Ecto neural progenitor cell (in vitro differentiated cells): Measurements from ENCODE around the gene ZBTB21.
A peak's percentile ranks its signal among the peaks of the same experiment; 100 is the strongest.
"Not testable (repeated sequence)": the region's sequence is repeated elsewhere in the genome, so short reads cannot be mapped to it uniquely, and the experiment has no call there.

Experiments
- DNase-seq: peaks from one replicate; pipeline ENCODE4 v3.0.0-alpha.2; 2018; ENCODE audit warnings: low spot score

ZBTB21 gene

DNA sequence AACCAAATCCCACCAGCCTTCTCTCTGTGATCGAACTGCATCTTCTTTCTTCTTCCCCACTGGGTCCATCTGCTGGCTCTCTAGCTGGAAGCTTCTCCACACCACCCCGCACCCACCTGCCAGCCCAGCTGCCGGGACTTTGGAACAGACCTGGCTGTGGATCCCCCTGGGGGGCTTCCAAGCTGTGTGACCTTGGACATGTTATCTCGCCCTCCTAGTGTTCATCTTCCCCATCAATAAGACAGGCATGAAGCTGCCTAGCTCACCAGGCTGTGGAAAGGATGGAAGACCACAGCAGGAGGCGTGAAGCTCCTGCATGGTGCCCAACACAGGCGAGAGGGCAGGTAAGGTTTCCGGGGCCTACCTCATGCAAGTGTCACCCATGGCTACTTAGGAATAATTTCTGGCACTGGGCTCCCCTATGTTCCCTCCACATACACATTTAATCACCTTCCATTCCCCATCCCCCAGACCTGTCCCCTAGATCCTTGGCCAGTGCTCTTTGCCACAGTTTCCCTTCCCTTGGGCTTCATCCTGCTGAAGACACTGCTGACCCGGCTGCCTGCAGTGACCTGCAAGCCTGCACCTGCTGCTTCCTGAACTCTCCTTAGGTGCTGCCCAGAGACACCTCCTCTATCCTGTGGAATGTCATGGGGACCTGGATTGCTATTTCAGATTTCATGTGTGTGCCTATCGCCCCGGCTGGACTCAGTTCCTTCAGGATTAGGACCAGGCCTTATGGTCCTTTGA is 43.1 kb downstream of the ZBTB21 start:
- no peak for DNase-seq

DNA sequence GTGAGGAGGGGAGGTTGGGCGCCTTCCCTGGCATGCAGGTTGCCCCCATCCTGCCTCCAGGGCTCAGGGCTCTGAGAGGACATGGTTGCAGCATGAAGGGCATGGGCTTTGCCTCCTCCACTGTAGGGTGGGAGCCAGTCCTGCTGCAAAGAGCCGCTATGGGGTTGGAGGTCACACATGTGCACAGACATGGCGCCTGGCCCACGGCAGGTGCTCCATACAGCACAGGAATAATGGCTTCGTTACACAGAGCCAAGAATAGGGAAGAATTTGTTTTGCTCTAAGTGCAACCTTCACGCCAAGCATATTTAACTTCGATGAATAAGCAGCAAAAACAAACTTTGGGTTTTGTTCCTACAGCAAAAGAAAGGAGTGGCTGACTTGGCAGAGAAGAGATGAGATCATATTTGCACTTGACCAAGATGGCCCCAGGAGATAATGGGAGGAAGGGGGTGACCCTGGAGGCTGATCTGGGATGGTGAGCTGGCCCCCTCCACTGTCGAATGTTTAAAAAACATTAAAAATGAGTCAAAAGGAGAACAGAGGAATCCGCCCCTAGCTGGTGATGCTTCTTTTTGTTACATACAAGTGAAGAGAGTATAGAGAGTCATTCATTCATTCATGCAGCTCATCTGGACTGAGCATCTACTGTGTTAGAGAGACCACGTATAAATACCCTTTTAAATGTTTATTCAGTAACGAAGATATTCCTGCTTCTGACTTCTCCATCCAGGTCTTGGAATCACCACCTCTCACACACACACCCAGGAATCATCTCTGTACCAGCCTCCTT is 43.9 kb downstream of the ZBTB21 start:
- DNase-seq, result no peak

DNA sequence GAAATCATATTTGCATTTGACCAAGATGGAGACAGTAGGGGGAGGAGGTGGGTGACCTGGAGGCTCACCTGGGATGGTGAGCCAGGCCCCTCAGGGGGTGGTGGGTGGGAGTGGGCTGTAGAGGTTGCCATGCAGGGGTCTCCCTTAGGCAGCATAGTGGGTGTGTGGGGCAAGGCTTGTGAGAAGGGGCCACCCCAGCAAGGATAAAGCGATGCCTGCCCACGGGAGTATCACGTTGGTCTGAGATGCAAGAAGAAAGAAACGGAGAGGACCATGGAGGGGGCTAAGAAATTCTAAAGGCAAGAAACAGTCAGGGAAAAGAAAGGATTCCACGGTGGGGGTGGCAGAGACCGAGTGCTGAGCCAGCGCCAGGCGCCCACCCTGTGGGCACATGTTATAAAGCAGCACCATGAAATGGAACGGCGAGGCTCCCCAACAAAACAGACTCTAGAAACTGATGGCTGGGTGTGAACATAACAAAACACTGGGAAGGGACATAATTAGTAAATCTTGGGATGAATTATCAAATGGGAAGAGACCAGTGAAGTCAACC is 44.6 kb downstream of the ZBTB21 start:
- DNase-seq, result no peak

DNA sequence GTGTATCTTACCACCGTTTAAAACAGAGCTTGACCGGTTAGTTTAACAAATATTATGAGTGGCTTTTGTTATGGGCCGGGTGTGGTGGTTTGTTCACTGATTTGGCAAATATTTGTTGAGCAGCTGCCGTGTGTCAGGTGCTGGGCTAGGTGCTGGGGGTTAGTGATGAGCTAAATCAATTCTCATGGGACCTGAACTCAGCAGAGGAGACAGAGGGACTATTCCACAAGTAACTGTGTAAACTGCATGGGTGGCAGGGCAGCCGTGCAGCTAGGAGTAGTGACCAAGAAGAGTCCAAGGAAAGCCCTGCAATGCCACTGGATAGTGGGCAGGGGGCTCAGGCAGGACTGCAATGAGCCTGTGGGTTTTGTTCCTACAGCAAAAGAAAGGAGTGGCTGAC is 45.1 kb downstream of the ZBTB21 start:
- DNase-seq, result no peak

DNA sequence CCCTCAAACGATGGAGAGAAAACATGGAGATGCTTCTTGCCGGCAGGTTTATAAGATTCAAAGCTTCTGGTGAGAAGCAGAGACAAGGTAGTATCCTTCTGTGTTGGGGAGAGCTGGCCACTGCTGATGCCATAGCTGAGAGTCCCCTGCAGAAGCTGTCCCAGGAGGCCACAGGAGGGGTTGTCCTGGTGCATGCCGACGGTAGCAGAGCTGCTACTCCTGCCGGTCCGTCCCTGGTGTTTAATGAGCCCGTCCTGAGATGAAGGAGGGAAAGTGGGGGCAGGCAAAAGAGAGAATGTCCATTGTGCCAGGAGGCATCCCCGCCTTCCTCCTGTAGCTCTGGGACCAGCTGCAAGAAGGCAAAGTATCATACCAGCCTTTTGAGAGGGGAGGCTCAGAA is 46.0 kb downstream of the ZBTB21 start:
- no peak for DNase-seq

DNA sequence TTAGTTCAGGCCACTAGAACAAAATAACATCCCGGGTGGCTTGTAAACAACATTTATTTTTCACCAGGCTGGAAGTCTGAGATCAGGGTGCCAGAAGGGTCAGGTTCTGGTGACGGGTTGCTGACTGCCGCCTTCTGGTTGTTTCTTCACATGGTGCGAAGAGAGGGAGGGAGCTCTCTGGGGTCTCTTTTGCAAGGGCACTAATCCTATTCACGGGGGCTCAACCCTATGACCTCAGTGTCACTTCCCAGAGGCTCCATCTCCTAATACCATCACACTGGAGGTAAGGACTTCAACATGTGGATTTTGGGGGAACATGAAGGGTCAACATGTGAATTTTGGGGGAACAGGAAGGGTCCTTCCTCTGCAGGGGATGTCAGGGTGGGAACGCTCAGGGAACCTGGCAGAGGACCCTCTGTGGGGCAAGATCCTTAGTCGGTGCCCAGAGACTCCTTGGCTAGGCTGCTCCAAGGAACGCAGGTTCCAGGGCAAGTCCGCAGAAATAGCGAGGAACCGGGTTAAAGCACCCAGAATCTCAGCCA is 47.7 kb downstream of the ZBTB21 start:
- DNase-seq, result peak; percentile 51

DNA sequence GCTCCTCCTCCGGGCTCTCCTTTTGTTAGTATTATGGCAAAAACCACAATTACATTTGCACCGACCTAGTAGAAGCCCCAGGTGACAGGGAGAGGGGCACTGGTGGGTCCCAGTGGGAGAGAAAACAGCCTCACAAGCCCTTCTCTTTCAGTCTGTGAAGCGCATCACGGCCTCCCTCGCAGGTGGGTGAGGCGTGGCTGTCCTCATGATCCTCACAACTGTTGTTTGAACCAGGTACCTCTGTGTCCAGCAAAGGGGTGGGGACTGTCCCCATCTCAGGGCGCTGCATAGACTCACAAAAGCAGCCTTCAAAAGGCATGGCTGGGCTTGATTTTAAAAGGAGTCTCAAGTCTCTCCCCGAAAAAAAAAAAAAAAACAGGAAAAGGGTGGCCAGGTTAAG is 48.4 kb downstream of the ZBTB21 start:
- no peak for DNase-seq

DNA sequence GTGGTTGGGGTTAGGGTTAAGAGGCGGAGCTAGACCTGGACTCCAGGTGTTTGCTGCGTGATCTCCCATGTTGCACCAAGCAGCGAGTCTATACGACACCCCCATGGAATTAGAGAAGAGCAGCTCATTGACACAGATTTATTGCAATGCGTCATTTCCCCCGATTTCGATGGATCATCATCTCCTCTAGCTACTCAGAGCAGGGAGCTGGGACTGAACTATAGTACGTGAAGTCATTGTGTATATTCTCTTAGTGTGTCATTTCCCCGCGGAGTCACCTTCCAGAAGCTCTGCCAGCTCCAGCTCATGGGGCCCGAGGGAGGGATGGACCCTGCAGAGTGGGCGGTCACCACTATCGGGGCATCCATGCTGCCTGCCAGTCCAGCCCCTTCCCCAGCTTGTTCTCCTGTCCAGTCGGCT is 48.9 kb downstream of the ZBTB21 start:
- DNase-seq, result no peak

DNA sequence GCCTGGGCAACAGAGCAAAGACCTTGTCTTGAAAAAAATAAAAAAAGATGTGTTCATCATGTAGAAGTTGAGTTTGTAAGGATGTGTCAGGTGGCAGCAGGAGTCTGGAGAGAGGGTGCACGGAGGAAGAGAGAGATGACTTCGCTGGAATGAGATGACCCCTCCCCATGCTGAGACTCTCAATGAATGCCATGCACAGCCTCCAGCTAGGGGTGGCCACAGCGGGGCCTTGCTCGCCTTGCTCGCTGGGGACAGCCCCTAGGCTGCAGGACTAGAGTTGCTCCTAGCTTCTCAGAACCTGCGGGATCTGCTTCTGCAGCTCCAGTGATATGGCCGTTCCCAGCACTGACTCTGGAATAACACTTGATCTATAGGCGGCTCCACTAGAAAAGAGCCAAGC is 49.8 kb downstream of the ZBTB21 start:
- DNase-seq, result peak; percentile 44

DNA sequence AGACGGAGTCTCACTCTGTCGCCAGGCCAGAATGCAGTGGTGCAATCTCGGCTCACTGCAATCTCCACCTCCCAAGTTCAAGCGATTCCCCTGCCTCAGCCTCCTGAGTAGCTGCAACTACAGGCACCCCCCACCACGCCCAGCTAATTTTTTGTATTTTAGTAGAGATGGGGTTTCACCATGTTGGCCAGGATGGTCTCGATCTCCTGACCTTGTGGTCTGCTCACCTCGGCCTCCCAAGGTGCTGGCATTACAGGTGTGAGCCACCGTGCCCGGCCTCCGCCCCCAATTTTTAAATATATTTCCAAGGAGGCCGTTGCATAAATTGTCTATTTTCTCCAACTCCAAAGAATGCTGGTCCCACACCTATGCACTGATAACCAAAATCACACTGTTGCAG is 50.5 kb downstream of the ZBTB21 start:
- not testable (repeated sequence) for DNase-seq

DNA sequence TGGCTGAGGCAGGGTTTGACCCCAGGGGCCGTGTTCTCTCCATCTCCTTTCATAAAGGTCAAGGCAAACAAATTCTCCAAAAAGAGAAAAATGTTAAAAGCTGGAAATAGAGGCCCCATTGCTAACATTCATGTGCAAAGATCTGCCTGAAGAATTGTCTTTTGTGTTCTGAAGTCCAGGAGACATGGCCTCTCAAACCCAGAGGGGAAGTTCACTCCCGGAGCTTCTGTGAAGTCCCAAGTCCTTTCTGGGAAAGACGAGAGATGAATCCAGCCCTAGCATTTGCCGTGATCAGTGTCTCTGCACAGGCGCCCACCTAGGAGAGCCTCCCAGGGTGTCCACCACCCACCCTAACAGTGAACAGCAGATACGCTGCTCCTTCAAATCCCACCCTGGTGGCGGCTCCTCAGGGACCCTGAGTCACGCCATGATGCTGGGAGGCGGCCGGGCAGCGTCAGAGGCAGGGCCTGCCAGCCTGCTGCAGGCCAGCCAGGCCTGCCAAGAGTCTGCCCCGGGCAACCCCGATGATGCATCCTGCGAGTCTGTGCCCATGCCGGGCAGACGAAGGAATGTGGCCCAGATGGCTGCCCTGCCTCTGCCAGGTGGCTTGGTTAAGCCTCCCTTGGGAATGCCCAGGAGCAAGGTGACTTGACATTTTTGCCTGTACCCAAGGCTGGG is 51.1 kb downstream of the ZBTB21 start:
- DNase-seq, result no peak

DNA sequence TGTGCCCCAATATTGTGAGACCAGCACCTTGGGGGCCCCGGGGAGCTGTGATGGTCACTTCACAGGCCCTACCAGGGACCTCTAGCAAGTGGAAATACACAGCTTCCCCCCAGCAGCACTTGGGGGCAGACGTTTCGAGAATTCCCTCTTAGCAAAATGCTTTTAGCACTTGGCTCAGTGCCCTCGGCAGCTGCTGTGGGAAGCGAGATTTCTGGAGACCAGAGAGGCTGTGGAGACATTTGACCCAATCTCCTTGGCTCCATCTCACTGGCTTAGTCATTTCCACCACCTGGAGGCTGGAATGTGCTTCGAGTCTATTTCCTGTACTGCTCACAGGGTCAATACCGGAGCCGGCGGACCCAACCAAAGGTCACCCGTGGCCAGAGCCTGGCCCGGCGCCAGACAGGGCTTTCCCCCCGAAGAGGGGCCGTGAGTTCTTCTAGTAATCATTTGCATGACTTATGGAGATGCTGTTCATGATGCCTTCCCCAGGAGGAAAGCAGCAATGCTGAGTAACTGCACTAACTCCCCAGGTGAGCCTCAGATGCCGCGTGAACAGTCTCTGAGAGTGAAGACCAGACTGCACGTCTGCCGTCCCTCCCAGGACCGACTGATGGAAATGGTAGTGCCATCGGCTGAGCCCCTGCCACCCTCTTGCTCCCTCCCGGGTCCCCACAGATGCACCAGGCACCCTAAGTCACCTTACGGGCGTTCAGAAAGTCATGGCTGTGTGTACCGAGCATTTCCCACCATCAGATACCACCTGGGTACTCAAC is 52.0 kb downstream of the ZBTB21 start:
- no peak for DNase-seq

DNA sequence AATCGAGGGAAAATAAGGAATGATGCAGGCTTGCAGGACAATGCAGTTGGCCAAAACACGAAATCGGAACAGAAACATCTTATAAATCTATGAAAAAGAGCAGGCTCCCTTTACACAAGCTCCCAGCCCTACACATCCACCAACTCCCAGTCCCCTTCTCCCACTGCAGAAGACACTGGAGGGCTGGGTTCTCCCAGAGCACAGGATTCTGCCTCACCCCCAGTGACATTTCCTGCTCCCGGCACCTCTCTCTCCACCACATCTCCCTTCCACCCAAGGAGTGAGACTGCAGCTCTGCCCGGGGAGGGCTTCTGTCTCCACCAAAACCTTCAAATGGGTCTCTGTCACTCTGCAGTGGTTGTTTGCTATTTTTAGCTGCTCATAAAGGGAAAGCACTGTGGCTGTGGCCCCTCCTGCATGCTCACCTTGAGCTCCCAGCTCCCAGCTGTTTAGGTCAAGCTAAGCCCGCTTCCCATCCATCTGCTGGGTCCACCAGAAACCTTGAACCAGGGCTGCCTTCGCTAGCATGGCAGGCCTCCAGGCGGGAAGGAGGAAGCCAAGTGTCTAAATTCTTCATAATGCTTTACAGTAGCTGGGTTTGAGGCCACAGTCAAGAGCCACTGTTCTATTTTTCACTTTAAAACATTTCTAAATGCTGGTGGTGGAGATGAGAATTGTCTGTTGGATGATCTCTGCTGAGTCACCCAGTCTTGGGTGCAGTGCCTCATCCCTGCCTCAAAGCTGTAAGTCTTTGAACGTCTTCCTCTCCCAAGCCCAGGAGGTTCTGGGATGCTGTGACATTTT is 53.0 kb downstream of the ZBTB21 start:
- DNase-seq, result no peak

DNA sequence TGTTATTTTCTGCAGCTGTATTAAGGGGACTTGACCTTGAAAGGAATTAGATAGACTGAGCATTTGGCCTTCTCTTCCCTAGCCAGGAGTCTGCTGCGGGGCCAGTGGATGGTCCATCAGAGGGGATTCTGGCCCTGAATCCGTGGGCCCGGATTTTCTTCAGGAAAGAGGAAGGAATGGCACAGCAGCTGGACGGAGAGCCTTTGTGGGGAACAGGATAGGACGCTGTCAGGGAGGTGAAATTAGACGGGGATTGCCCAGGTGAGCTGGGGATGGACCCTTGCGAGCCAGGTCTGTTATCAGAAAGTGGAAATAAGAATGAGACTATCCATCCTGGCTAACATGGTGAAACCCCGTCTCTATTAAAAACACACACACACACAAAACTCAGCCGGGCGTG is 54.6 kb downstream of the ZBTB21 start:
- DNase-seq, result no peak

DNA sequence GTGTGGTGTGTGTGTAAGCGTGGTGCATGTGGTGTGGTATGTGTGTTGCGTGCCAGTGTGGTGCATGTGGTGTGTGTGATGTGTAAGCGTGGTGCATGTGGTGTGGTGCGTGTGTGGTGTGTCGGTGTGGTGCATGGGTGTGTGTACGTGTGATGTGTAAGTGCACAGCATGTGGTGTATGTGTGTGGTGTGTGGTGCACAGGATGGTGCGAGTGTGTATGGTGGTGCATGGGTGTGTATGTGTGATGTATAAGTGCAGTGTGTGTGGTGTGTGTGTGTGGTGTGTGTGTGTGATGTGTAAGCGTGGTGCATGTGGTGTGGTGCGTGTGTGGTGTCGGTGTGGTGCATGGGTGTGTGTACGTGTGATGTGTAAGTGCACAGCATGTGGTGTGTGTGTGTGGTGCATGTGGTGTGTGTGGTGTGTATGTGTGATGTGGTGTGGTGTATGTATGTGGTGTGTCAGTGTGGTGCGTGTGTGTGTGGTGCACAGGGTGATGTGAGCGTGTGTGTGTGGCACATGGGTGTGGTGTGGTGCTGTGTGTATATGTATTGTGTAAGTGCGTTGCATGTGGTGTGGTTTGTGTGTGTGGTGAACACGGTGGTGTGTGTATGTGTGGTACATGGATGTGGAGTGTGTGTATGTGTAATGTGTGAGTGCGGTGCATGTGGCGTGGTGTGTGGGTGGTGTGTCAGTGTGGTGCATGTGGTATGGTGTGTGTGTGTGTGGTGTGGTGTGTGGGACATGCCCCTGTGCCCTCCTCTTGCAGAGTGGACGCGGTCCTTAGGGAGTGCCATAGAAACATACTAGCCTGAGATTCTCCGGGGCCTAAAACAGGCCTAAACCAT is 55.3 kb downstream of the ZBTB21 start:
- DNase-seq, result no peak

DNA sequence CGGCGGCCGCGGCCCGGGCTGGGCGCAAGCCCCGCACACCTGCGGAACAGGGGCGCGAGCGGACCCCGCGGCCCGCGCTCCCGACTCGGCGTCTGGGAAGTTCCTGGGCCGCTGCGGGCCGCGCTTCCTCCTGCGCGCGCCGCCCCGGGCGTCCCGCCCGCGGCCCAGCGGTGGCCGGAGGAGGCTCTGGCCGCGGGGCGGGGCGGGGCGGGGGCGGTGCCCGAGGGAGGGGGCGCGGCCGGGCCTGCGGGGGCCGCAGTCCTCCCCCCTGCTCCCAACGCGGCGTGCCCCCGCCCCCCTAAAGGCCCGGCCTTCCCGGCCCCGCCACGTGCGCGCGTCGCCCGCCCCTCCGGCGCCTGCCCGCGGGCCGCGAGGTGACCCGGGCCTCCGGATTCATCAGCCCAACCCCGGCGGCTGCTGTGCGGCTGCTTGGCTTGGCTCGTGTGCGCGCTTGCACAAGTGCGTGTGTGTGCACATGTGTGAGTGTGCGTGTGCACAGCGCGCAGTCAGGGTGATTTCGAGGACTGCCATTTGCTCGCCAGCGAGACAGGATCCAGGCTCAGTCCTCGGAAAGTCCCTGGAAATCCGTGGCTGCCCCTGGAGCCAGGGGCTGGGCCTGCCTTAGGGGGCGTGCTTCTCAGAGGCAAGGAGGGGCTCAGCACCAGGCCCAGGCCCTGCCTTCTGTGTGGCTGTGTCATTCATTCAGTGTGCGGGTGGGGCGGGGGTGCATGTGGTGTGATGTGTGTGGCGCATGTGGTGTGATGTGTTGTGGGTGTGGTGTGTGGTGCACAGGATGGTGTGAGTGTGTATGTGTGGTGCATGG is 56.1 kb downstream of the ZBTB21 start, which contains the start of gene C2CD2:
Gene C2CD2, minus strand, starts transcription at position 188 of the 823 bp plus-strand sequence. CDS start 370 bp downstream, outside the sequence.
- DNase-seq, result peak; percentile 82

DNA sequence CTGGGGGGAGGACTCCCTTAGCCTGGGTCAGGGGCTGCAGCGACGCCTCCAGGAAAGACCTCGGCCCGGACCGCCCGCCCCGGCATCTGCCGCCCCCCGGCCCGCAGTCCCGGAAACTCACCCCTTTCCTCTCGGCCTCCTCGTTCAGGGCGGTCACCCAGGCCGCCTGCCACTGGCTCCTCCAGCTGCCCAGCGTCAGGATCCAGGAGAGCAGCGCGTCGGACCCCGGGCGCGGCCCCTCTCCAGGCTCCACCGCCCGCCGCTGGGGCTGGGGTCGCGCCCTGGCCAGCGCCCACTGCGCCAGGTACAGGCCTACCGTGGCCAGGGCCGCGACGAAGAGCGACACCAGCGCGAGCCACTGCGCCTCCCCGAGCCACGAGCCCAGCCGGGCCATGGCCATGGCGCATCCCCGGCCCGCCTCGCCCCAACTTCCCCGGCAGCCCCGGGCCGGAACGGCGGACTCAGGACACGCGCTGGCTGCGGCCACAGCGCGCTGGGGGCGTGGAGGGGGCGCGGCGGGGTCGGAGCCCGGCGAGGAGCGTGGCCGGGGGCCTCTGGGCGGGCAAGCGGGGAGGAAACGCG is 56.8 kb downstream of the ZBTB21 start:
- no peak for DNase-seq

DNA sequence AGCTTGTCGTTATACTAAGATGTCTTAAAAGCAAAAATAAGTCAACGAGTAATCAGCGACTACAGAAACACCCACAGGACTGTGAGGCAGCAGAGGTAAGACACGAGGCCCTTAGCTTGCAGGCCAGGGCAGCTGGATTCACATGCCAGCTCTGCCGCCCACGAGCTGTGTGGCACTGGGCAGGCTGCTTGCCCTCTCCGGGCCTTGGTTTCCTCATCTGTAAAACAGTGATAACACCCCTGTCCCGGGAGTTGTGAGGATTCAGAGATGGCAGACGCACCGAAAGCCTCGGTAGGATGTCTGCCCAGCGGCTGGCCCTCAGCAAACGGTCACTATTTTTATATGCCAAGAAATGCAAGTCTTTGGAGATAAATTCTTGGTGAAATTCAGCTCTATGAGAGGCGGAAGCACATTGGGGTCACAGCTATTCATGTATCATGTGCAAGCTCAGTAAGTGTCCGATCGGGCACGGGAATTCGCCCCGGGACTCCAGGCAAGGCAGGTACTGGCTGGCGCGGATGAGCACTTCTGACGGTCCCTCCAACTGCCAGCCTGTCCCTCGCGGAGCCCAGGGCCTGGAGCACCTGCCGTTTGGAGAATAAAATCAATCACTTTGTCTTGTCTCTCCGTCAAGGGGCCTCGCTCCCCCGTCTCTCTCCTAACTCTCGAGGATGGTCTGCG is 57.5 kb downstream of the ZBTB21 start:
- DNase-seq, result no peak
